HG03558 (cell line): Measurements from ENCODE around the gene ZSWIM1.
A peak's percentile ranks its signal among the peaks of the same experiment; 100 is the strongest.

ENCODE experiments used
- ATAC-seq: cut with Tn5 transposase; IDR thresholded peaks from one replicate; pipeline ENCODE4 v1.9.1; 2021; ENCODE audit warnings: moderate number of reproducible peaks; ENCODE audit not compliant: unreplicated experiment; ENCODE audit errors: extremely low read depth

ZSWIM1 gene

DNA sequence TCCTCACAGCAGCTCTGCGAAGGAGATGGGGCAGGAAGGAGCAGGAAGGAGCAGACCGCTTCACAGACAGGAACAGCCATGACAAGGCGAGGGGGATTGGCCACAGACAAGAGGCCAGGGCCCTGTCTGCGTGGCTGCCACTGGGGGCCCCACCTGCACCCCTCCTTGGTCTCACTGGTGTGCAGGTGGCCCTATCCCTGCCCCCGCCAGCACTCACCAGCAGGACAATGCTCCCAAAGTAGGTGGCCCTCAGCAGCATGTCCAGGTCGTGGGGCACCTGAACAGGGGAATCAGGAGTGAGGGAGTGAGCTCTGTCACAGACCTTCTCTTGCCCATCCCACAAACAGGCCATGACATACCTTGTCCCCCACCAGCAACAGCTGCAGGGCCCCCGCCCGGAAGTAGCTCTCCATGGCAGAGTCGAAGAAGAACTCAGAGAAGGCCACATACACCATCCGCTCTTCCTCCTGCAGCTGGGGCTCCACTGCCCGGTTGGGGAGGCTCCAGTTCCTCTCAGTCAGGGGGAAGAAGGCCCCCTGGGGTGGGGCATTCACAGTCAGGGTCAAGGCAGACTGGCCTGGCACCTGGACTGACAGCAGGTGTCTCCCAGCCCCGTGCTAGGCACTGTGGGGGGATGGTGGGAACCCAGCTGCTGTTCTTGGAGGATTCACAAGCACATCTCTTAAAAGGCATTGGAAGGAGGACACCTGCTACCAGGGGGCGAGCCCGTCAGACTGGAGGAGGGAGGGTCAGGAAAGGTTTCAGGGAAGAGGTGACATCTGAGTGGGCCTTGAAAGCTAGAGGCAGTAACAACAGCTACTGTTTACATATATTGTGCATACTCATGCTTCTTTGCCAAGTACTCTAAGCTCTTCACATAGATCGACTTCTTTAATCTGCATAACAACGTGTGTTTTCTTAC is 23.8 kb downstream of the ZSWIM1 start:
- ATAC-seq = no peak

DNA sequence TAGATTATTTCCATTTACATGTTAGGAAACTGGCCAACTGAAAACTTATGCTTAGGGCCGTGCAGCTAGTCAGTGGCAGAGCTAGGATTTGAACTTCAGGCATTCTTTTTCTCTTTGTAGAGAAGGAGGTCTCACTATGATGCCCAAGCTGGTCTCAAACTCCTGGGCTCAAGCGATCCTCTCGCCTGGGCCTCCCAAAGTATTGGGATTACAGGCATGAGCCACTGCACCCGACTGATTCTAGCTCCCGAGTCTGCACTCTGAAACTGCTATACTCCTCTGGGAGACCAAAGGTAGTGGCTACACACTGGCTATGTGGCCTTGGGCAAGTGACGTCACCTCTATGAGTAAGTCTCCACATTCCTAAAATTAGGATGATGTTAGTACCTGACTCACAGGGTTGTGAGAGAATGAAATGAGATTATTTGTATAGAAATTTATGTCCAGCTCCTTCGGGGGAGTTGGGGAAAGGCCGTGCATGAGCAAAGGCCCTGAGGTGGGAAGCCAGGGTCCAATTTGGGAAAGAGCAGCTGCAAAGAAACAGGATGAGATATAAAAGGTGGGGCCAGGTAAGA is 24.6 kb downstream of the ZSWIM1 start:
- ATAC-seq = no peak

DNA sequence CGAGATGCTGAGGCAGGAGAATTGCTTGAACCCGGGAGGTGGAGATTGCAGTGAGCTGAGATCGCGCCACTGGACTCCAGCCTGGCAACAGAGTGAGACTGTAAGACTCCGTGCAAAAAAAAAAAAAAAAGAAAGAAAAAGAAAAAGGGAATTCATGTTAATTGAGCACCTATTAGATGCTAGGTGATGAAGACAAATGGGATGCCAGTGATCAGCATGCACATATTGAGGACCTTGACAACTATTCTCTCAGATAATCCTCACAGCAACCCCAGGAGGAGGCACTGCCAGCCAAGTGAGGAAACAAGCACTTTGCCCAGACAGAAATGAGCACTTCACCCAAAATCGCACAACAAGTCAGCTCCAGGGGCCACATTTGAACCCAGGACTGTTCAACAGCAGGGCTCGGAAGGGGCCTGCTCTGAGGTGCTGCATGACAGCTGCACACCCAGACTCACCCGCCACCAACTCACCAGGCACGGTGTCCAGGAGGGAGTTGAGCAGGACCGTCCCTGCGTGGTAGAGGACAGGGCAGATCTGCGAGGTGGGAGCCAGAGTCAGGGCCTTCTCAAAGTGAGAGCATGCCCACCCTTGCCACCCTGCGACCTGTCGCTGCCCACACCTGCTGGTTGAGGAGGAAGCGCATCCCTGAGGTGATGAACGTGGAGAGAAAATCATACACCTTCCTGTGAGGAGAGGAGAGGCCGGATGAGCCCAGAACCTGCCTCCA is 26.4 kb downstream of the ZSWIM1 start:
- no peak for ATAC-seq

DNA sequence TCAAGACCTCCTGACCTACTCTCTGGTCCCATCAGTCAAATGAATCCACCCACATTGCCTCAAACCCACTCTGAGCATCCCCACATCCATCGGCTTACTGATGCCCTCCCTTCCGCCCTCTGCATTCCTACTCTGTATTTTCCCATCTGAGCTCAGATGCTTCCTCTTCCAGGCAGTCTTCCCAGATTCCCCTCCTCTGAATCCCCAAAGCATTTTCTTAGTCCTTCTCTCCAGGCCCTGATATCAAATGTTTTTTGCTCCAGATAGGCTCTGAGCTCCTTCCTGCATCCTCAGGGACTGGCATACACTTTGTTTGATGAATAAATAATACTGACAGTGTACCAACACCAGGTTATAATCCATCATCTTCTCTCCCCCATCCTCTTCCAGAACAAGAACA is 27.1 kb downstream of the ZSWIM1 start:
- no peak for ATAC-seq

DNA sequence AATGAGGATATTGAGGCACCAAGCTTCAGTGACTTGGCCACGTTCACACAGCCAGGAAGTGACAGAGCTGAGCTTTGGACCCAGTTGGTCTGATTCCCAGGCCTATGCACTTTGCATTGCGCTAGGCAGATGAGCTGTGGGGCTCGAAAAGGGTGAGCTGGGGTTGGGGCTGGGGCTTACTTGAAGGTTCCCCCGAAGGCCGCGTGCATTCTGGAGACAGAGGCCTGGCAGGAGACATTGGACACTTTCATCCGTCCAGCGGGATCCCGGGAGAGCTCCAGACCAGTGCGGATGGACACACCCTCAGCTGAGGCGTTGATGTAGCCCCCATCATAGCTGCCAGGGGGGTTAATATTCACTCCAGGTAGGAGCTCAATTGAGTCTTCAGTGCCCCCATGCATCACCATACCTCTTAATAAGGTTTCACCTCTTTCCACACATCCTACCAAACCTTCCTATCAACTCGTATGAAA is 28.3 kb downstream of the ZSWIM1 start:
- ATAC-seq = no peak

DNA sequence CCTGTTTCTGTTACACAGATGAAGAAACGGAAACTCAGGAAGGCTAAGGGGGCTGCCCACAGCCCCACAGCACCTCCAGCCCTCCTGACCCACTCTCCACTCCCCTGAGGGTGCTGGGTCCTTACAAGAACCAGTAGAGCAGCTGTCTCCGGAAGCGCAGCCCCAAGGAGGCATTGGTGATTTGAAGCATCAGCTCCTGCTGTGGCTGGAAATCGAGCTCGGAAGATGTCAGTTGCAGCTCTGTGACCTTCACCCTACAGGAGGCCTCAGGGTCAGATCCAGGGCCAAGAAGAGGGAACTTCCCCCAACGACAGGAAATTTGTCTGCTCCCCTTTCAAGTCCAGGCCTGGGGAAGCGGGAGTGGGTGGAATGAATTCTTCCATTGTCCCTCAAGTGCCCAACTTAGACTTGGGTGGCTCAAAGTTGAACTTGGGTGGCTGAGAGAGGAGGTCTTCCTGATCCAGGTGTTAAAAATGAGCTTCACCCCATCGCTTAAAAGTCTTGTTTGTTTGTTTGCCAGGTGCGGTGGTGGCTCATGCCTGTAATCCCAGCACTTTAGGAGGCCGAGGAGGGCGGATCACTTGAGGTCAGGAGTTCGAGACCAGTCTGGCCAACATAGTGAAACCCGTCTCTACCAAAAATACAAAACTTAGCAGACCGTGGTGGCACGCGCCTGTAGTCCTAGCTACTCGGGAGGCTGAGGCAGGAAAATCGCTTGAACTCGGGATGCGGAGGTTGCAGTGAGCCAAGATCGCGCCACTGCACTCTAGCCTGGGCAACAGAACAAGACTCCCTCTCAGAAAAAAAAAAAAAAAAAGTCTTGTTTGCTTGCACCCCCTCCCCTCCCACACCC is 29.0 kb downstream of the ZSWIM1 start:
- no peak for ATAC-seq

DNA sequence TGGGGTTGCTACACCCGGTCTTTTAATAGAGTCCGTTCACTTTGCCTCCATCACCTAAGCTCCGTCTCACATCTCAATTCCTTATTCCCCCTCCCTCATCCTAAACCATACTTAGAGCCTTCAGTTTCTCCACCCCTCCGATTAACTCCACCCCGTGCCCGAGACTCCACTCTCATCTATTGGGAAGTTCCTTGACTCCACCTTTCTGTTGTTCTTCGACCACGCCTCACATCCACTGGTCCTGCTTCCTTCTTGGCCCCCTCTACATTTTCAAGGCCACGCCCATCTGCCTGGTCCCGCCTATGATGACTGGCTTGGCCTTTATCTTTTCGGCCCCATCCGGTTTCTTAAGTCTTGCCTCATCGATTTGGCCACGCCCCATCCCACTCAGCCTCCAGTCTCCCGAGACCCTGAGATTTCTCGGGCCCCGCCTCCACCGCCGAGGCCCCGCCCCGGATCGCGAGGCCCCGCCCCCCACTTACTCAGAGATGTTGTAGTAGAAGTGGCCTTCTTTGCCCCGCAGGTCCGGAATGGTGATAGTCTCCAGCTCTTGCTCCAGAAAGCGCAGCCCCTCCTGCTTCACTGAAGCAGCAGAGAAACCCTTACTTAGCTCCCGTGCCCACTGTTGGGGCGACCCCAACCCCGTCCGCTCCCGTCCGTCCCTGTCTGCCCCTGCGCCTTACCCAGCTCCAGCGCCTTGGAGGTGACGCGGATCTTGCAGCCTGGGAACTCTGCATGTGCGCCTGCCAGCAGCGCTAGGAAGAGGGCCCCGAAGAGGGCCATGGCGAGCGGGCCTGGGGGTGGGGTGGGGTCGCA is 29.9 kb downstream of the ZSWIM1 start:
- peak; percentile 84 for ATAC-seq

DNA sequence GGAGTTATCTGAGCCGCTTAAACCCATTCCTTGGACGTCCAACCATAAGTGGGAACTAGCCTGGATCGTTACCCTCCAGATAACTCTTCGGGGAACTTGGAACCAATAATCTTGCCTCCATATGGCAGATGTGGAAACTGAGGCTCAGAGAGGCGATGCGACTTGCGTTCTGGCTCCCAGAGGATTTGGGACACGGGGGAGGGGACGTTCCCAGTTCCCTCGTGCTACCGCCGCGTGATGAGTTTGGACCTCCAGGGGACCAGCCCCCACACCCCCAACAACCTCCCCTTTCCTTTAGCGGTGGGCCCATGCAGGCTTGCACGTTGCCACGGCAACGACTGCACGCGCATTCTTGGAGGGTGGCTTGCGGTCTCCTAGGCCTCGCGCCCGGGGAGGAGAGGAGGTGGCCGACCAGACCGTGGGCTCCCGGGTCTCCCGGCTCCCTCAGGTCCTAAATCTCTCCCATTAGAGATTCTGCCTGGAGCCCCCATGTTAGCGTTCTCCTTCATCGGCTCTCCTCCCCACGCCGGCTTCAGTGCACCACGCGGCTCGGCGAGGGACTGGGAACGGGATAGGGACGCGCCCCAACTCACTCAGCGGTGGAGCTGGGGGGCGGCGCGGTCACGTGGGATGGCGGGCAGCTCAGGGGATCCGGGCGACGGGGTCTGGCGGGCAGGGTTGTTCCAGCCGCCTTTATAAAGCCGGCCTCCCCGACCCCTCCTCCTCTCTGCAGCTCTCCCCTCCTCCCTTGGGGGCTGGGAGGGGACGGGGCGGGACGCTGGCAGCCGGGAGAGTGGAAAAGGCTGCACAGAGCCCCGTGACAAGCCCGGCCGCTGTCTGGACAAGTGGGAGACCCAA is 30.7 kb downstream of the ZSWIM1 start, which contains the start of gene PLTP:
Gene PLTP, minus strand, starts transcription at position 670 of the 858 bp plus-strand sequence. CDS start 703 bp downstream, outside the sequence.
- ATAC-seq = no peak

DNA sequence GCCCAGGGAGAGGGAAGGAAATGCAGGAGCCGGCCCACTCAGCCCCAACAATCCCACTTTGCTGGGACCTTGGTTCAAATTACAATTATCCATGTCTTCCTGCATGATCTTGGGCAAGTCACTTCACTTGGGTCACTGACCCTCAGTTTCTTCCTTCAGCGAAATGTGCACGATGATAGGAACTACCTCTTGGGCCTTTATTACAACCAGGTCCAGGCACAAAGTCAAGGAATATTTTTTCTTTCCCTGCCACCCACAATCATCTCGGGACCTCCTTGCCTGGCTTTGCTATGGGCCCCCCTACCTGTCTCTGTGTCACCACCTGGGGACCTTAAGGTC is 31.3 kb downstream of the ZSWIM1 start:
- ATAC-seq = no peak

DNA sequence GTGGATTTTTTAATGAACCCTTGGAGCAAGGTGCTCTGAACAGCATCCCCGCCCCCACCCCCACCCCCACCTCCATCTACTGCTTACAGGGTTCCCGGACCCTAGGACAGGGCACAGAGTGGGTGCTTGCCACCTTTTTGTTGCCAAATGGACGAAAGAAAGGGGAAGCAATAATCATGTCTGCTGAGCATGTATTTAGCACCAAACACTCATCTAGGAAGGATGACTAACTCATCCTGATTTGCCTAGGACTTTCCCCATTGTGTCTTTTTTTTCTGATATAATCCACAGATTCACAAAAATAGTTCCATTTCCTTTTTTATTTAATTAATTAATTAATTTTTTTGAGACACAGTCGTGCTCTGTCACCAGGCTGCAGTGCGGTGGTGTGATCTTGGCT is 32.1 kb downstream of the ZSWIM1 start:
- no peak for ATAC-seq

DNA sequence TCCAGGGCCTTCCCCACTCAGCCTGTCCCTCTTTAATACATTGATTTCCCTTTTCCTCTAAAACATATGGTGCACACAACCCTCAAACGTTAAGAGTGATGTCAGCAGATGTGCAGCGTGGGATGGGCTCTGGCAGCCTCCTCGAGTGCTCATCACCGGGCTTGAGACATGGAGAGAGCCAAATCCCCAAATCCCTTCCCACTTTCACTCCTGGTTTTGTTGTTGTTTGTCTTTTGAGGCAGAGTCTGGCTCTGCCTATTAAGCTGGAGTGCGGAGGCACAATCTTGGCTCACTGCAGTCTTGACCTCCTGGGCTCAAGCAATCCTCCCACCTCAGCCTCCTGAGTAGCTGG is 36.7 kb downstream of the ZSWIM1 start:
- no peak for ATAC-seq

DNA sequence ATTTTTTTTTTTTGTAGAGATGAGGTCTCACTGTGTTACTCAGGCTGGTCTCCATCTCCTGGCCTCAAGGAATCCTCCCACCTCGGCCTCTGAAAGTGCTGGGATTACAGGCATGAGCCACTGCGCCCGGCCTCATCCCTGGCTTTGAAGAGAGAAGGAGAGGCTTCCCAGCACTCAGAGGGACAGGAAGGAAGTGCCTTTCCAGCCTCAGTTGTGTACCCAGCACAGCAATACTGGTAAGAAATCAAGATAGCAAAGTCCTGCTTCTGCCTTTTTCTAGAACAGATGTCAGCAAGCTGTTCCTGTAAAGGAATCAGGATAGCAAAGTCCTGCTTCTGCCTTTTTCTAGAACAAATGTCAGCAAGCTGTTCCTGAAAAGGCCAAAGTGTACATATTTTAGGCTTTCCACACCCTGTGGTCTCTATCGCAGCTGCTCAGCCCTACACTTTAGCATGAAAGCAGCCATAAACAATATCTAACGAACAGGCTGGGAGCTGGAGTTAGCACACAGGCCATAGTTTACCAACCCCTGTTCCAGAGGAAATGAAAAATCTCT is 37.2 kb downstream of the ZSWIM1 start:
- ATAC-seq = no peak

DNA sequence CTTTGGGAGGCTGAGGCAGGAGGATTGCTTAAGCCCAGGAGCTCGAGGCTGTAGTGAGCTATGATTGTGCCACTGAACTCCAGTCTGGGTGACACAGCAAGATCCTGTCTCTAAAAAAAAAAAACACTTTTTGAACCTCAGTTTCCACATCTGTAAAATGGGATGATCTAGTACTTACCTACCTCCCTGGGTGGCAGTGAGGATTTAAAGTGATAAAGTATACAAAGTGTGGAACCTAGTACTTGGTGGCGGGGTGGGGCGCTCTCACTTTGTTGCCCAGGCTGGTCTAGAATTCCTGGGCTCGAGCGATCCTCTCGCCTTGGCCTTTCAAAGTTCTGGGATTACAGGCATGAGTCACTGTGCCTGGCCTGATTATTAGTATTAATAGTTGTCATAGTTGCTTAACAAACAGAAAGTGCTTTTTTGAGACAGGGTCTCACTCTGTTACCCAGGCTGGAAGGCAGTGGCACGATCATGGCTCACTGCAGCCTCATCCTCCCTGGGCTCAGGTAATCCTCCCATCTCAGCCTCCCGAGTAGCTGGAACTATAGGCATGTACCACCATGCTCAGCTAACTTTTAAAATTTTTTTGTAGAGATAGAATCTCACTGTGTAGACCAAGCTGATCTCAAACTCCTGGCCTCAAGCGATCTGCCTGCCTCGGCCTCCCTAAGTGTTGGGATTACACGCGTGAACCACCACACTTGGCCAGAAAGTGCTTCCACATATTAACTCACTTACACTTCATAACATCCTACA is 37.9 kb downstream of the ZSWIM1 start:
- no peak for ATAC-seq

DNA sequence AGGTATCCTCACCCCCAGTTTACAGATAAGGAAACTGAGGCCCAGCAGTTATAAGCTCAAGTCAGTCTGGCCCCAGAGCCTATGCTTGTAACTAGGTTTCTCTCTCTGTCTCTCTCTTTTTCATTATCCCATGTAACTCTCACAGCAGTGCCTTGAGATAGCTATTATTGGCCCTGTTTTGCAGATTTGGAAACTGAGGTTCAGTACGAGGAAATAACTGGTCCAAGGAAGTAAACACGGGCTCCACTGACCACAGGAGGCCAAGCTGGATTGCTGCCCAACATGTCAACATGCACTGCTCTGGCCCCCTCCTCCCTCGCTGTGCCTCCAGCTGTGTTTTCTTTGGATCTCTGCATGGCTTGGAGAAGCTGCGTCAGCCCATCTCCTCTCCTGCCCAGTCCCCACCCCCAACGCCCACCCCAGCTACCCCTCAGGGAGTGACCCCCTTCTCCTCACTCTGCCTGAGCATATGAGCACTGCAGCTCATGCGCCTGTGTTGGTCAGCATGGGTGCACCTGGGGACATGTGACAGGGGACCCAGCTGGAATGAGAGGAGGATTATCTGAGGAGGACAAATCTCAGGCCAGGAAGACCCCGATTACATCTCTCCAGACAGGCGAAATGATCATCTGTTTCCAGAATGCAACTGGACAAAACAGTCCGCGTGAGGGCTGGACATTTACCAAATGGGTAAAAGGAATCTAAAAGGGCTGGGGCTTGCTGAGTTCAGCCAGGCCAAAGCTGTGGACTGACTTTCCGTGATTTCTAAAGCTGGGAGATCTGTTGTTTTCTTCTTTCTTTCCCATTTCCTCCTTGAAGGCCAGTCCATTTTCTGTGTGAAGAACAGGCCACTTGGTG is 38.7 kb downstream of the ZSWIM1 start:
- no peak for ATAC-seq

DNA sequence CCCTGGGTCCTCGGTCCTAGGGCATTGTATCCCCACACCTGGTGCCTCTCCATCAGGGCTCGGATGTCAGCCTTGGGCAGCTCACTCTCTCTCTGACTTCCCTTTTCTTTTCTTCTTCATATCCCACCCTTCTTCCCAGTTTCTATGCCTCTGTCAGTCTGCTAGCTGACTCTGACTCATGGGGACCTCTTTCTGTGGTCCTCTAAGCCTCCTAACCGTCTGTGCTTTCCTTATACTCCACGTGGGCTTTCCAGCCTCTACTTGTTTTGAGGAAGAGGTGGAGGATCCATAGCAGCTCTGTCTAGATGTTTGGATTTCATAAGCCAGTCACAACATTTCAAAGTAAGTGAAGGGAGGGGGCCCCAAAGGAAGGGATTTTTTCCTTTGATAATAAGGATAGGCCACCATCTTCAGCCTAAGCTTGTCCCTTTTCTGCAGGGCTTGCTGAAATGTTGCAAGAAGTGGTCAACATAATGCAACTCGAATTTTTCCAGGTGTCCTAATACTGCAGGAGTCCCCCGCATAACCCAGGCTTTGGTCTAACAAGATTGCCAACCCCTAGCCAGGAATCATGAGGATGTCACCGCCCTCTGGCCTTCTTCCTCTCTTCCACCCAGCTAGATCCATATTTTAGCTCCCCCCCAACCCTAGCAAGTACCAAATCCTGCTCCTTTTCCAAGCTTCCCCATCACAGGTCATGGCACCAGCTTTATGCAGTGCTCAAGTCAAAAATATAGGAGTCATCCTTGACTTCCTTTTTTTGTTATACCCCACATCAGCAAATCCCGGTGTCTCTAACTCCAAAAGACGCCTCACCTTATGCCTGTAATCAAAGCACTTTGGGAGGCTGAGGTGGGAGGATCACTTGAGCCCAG is 39.7 kb downstream of the ZSWIM1 start:
- ATAC-seq = no peak
